ENCODE data around the gene ARHGAP15.

ARHGAP15 gene

DNA sequence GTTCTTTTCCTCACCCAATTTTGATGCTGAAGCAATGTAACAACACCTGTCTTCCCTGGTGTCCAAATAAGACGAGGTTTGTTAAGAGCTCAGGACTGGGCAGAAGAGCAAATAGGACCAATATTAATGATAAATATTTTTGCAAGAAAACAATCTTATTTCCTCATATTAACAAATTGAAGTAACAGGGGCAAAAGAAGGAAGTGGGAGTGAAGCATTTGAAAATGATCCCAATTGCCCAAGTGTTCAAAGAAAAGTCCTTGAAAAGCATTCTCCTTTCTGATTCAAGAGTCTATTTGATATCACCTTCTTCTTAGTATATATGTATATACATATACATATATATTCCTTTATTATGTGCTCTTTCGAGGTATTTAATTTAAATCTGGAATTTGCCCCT, 418.8 kb downstream of the ARHGAP15 start:
- no peak for DNase-seq

DNA sequence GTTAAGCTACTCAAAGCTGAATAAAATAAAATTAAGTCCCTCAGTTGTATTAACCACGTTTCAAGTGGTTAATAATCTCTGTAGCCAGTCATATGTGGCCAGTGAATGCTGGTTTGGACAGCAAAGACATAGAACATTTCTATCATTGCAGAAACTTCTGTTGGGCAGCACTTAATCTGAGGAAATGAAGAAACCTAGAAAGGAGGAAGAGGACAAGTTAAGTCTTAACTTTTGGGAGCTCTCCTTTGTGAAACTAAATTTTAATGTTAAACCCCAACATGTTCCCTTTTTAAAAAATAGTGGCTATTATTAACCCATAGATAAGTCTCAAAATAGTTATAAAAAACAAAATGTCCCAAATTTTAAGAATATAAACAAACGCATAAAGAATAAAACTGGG, 421.3 kb downstream of the ARHGAP15 start:
- DNase-seq: no peak

GRCh38 chr2:143551971-143552650, 422.9 kb downstream of the ARHGAP15 start:
- no peak for DNase-seq

- DNase-seq: peak; percentile 76
These were observed 424.0 kb downstream of the ARHGAP15 start for GRCh38 chr2:143553261-143553660.

- peak; percentile 39 for DNase-seq
These were observed 429.4 kb downstream of the ARHGAP15 start for GRCh38 chr2:143558665-143559064.

DNA sequence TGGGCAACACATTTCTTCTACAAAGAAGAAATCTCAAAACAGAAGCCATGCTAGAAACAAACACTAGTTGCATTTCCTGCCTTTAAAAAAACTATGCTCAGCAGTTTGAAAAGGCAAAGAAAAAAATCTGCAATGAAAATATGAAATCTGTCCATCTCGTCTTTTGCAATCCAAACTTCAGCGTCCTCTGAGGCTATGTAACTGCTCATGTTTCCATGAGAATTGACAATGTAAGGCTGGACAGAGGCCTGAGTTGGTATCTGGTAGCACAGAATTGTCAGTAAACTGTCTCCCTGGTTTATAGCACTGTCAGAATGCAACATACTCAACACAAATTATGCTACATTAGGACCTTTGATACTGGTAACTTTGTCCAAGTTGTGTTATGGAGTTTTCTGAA, 429.9 kb downstream of the ARHGAP15 start:
- DNase-seq: no peak

GRCh38 chr2:143560724-143561123, 431.5 kb downstream of the ARHGAP15 start:
- no peak for DNase-seq

DNA sequence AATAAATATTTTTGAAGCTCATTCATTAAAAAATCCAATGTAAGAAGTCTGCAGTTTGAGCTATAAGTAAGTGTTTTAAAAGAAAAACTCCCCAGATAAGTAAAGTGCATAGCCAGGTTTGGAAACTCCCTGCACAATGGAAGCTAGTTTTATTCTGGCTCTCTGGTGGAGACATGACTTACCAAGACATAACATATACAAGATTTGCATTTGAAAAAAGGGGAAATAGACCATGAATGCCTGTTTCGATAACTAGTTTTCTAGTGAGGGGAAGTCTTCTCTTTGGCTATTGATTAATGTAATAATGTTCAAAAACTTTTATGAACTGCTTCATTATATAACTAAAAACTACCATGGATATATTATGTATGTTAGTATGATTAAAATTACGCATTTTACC, 435.2 kb downstream of the ARHGAP15 start:
- no peak for DNase-seq

DNA sequence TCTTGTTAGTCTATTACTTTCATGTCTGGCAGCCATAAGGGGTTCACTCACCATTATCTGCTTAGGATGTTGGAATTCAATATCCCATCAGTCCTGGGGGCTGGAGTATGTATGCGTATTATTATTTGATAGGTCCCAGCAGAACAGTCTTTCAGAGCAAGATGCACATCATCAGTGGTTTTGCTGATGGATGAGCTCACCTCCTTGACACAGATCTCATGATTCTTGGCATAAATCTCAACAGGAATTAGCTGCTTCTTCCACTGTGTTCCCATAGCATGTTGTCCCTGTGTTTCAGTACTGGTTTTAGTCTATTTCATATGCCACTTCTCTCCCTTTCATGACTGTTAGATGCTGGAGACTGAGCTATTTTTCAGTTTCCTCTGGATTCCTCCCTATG, 442.5 kb downstream of the ARHGAP15 start:
- no peak for DNase-seq

GRCh38 chr2:143572421-143572820, 443.2 kb downstream of the ARHGAP15 start:
- no peak for DNase-seq

DNA sequence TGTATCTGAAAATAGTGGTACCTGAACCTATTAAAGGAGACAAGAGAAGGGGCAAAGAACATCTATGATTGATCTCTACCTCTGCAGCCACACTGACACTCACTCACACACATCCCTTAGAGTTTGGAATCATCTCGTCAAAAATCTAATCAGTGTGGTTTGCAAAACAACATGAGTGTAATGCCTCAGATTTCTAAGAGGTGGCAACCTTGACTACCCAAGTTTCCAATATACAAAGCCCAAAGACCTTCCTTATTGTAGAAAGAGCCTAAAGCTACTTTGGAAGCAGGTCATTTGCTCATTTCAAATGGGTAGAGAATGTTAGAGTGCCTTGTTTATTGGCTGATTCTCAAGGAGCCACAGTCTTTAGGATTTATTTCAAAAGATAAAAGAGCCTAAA, 444.9 kb downstream of the ARHGAP15 start:
- no peak for DNase-seq

- no peak for DNase-seq
These were observed 446.1 kb downstream of the ARHGAP15 start for GRCh38 chr2:143575340-143575739.

GRCh38 chr2:143577489-143577888, 448.3 kb downstream of the ARHGAP15 start:
- DNase-seq: no peak

DNA sequence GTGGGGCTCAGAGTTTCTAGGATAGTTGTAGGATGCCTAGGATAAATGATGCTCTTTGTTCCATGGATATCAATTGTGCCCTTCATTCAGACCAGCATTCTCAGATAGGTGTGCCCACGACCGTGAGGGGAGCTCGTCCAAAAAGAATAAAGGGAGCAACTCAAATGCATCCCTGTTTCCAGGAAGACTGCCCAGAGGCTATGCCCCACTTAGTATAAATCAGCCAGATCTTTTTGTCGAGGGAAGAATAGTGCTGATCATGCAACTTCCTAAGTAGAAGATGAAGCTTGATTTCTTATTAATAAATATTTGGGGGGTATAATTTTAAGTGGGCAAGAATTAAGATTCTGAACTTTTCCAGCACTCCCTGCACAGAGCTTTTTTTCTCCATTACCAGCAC, 450.2 kb downstream of the ARHGAP15 start:
- DNase-seq: no peak

DNA sequence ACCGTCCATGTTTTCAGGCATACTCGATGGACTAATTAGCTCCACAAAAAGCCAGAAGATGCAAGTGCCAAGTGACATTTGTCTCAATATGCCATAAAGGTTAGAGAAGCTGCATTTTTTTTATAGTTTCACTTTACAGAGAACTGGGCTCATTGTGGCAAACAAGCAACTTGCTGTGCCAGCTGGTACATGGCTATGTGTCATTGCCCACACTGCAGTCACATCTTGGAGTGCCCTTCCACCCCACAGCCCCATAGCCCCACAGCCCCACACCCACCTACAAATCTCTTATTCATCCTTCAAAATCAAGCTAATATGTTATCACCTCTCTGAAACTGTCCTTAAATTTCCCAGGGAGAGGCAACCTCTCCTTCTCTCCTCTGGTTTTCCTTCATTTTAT, 451.9 kb downstream of the ARHGAP15 start:
- peak; percentile 11 for DNase-seq

DNA sequence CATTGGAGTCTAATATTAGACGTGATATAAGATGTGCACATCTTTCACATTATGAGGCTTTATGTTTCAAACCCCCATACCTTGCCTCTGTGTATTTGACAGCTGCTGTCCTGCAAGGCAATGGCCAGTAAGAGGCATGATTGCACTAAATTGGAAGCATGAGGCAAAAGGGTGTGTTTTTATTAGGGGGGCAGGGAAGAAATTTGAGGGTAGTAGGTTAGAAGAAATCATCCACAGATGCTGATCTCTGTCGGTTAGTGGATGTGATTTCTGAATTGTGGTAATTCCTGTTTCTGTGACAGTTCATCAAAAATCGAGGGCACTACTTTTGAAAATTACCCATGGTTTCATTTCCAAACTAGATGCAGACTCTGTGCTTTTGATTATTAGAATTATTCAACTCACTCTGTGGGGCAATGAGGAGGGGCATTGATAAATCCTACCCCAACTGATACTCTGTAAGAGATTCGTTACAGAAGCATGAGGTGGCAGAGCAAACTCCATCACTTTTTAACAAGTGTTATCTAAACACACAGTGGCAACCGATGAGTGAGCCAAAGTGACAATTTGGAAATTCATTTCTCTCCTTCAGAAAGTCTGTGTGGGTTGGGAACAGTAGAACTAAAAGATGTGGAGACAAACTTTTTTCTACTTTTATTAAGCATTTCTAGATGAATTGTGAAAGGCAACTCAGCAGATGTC, 453.0 kb downstream of the ARHGAP15 start:
- peak; percentile 6 for DNase-seq

DNA sequence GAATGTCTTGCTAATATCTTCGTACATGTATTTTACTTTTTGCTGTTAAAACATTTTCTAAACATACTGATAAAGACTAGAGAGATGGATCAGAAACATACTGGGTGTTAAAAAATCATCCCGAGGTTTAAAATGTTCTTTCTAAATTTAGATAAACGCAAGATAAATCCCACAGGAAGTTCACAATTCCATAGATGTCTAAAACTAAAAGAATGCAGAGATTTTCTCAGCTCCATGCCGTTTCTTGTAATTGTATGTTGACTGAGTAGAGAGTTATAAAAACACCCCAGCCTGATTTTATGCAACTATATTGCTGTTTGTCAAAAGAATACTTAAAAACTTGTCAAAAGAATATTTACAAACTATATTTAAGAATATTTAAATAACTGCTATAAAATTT, 455.7 kb downstream of the ARHGAP15 start:
- DNase-seq: no peak

GRCh38 chr2:143586119-143586518, 456.9 kb downstream of the ARHGAP15 start:
- no peak for DNase-seq

DNA sequence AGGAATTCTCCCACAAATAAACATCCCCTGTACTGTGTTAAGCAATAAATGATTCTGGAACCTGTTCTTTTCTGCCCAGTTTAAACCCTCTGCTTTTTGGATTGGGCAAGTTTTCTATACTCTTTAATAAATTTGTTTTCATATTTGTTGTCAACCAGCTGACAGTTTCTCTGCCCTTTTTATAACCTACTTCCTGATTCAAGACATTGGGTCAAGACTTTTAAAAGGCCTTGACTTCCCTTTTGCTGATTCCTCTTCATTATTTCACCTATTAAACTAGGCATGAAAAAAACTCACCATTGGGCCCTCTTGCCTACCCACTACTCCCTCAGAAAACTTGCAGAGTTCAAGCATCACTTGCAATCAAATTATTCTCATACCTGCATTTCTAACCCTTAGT, 459.5 kb downstream of the ARHGAP15 start:
- no peak for DNase-seq

- DNase-seq: no peak
These were observed 464.9 kb downstream of the ARHGAP15 start for GRCh38 chr2:143594161-143594560.

- no peak for DNase-seq
These were observed 465.5 kb downstream of the ARHGAP15 start for GRCh38 chr2:143594745-143595144.

DNA sequence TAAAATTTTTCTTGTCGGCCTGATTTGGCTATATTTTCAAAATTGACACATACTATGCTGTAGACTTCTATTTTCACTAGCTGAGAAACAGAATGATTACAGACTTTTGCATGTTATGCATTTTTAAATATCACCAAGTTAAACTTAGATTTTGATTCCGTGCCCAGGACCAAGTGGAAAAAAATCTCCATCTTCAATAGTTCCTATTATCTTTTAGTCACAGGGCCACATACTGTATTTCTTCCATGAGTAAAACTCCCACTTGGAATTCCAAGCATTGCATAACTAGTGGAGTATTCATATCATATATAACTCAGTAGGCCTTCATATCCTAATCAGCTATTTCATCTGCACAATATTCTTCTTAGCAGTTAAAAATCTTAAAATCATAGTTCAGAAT, 470.9 kb downstream of the ARHGAP15 start:
- no peak for DNase-seq

GRCh38 chr2:143601828-143602227, 472.6 kb downstream of the ARHGAP15 start:
- DNase-seq: no peak

DNA sequence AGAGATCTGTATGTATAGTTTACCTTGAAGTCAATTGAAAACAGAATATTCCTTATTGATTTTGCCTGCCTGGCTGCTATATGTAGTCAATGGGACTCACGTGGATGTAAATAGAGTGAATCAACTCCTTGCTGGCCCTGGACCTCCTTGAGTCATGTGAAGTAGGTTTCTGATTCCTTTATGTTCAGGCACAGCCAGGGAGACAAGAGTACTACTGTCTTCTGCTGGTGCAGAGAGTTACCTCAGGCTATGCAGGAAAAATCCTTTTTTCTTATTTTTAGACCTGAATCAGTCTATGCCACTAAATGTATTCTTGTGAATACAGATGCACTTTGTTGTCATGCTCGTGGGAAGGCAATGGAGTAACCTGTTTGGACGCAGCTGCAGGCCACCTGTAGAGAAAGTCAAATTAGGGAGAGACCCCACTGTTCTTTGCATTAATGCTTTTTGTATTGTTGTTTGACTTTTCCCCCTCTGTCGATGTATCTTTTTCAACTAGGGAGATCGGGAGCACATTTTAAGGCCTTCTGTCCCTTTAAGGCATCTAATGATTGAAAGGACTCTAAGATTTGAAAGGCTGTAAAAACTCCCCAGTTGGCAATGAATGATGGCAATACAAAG, 473.9 kb downstream of the ARHGAP15 start:
- no peak for DNase-seq
